Activated CD8-positive, alpha-beta T cell treated with anti-CD3 and anti-CD28 coated beads, Interleukin-2, amount 10 ng/mL, durations not matched to agents 7 days and 5 days (primary cell): ENCODE measurements around the gene SNED1. TPM values are rescaled to one million over a fixed set of nuclear protein-coding genes. Genes with fewer than 3 reads are reported as not detected.
A peak's percentile ranks its signal among the peaks of the same experiment; 100 is the strongest.

Experiments used
- ATAC-seq: fragments of 150-1000 bp; cut with Tn5 transposase; one replicate; pipeline ENCODE4 v1.10.0; 2021; ENCODE audit warnings: moderate library complexity
- CTCF ChIA-PET: fragments of 350-600 bp; sonication (Branson Sonifier 250); formaldehyde crosslinking; loops from one replicate; lab custom pipeline; 2021; ENCODE audit warnings: antibody characterized with exemption; lab: Charles Lee
- POLR2A ChIA-PET: fragments of 350-600 bp; sonication (Branson Sonifier 250); formaldehyde crosslinking; loops from one replicate; lab custom pipeline; 2021; ENCODE audit warnings: antibody characterized with exemption; lab: Charles Lee
- DNase-seq: peaks from one replicate; pipeline ENCODE4 v3.0.0-alpha.2; 2020
- H3K27ac Mint-ChIP-seq: one replicate; pipeline ENCODE4 v1.8.0; 2021; ENCODE audit warnings: mild to moderate bottlenecking, mixed read lengths
- H3K27me3 Mint-ChIP-seq: one replicate; pipeline ENCODE4 v1.8.0; 2021; ENCODE audit warnings: low read depth, mixed read lengths
- H3K36me3 Mint-ChIP-seq: one replicate; pipeline ENCODE4 v1.8.0; 2021; ENCODE audit warnings: low read depth, mixed read lengths
- H3K4me1 Mint-ChIP-seq: one replicate; pipeline ENCODE4 v1.8.0; 2021; ENCODE audit warnings: low read depth, mixed read lengths
- H3K4me3 Mint-ChIP-seq: one replicate; pipeline ENCODE4 v1.8.0; 2021; ENCODE audit warnings: mild to moderate bottlenecking, mixed read lengths
- H3K9me3 Mint-ChIP-seq: one replicate; pipeline ENCODE4 v1.8.0; 2022; ENCODE audit warnings: mixed read lengths; ENCODE audit not compliant: insufficient read depth
- total RNA-seq, 2 experiments: library from RNA; stranded (reverse); gene quantifications; one replicate each; pipeline ENCODE4 v1.2.3, GENCODE V29; 2021

SNED1 gene
- total RNA-seq: 1 to 10 TPM; 3.4 to 3.5 TPM

DNA sequence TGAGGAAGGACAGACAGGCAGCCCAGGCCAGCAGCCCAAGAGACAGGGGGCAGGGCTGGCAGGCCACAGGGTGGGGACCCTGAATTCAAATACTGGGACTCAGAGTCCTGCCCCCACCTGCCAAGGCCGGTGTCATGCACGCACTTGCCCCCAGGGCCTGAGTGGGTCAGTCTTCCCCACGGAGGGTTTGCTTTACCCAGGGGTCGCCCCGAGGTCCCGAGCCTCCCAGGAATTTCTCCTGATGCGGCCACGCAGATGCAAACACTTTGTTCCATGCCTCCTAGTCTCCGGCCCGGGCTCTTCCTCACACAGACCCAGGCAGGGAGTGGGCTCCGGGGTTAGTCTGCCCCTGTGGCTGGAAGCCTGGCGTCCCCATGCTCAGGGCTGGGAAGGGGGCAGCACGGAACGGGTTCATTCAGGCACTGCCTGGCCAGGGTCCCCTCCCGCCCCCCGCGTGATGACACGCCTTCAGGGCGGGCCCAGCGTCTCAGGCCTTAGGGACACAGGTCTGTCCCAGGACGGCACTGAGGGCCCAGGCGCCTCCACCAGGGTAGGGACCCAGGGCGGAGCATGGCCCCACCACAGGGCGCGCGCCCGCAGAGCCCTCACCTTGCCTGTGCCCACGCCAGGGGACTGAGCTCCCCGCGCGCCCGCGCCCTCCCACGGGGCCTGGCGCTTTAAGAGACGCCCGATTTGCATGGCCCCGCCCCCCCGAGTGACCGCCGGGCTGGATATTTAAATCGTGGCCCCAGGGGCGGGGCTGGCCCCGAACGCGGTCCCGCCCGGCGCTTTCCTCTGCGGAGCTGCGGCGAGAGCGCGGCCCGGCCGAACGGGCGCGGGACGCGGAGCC lies at the start of gene SNED1:
TSS of gene SNED1 (plus strand) at position 763 of the 850 bp plus-strand sequence. CDS start 220 bp downstream, outside the sequence.
- ATAC-seq: peak; percentile 84
- no peaks in the 10 kb centered on the region for H3K4me1 Mint-ChIP-seq
- no peaks in the 10 kb centered on the region for H3K9me3 Mint-ChIP-seq
- no peak within 1 kb of the TSS for H3K4me3 Mint-ChIP-seq
- no peak within 1 kb of the TSS for H3K27ac Mint-ChIP-seq
- H3K27me3 Mint-ChIP-seq: peaks cover 25% of the 10 kb centered on the region
- peak; percentile 74 for DNase-seq
- H3K36me3 Mint-ChIP-seq: no peaks in the 10 kb centered on the region
- ChIA-PET CTCF (no interaction called here), POLR2A (no interaction called here)

GRCh38 chr2:240948905-240949790 lies 49.3 kb upstream of the SNED1 start:
- no peak for DNase-seq
- no peak for ATAC-seq

GRCh38 chr2:240949791-240950705 lies 48.4 kb upstream of the SNED1 start:
- Mint-ChIP-seq H3K27ac (no peak overlapping the region), H3K27me3 (no peaks in the 10 kb centered on the region), H3K36me3 (no peaks in the 10 kb centered on the region), H3K4me3 (no peak overlapping the region), H3K9me3 (no peaks in the 10 kb centered on the region), H3K4me1 (no peaks in the 10 kb centered on the region)
- CTCF ChIA-PET: no interaction called here
- ATAC-seq (no peak), DNase-seq (no peak)
- POLR2A ChIA-PET: no interaction called here

More at GRCh38 chr2:240948905-240949790, 49.3 kb upstream of the SNED1 start:
- Mint-ChIP-seq H3K36me3 (no peaks in the 10 kb centered on the region), H3K27ac (no peak overlapping the region), H3K9me3 (no peaks in the 10 kb centered on the region), H3K27me3 (peaks cover 2% of the 10 kb centered on the region), H3K4me1 (no peaks in the 10 kb centered on the region), H3K4me3 (no peak overlapping the region)
- ChIA-PET POLR2A (no interaction called here), CTCF (no interaction called here)

DNA sequence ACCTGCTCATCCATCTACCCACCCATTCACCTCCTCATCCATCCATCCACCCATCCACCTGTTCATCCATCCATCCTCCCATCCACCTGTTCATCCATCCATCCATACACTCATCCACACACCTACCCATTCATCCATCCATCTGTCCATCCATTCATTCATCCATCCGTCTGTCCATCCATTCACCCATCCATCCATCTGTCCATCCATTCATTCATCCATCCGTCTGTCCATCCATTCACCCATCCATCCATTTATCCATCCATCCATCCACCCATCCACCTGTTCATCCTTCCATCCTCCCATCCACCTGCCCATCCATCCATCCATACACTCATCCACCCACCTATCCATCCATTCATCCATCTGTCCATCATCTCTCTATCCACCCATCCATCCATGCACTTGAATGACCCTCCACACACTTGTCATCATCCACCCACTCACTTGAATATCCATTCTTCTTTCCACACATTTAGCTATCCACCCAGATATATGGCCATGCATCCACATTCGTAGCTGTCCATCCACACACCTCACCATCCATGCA lies 47.3 kb upstream of the SNED1 start:
- DNase-seq (no peak), ATAC-seq (no peak)
- ChIA-PET CTCF (no interaction called here), POLR2A (no interaction called here)
- no peak overlapping the region for H3K27ac Mint-ChIP-seq
- no peaks in the 10 kb centered on the region for H3K36me3 Mint-ChIP-seq
- no peaks in the 10 kb centered on the region for H3K27me3 Mint-ChIP-seq
- no peaks in the 10 kb centered on the region for H3K4me1 Mint-ChIP-seq
- H3K9me3 Mint-ChIP-seq: no peaks in the 10 kb centered on the region
- H3K4me3 Mint-ChIP-seq: no peak overlapping the region

DNA sequence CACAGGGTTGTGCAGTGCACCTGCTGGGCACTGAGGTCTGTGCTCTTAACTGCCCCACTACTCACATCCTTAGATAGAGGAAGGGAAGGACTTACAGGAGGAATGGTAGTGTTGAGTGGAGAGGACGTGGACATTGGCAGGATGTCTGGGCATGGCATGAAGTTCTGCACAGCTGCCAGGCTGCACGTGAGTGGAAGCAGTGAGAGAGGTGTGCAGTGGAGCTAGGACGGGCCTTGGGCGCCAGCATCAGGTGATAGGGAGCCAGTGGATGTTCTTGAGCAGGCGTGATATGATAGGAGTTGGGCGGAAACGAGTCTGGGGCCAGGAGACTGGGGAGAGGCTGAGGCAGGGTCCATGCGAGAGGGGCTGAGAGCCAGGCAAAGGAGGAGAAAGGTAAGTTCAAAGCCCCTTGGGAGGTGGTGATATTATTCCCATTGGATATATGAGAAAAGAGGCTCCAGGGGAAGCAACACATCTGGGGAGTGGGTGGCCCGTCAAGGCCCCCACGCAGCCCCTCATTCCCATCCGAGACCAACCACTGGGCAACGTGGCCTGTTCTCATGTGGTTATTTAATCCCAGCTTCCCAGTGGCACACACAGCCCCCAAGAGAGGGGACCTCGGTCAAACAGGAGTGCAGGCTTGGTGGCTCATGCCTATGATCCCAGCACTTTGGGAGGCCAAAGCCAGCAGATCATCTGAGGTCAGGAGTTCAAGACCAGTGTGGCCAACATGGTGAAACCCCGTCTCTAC lies 45.7 kb upstream of the SNED1 start:
- Mint-ChIP-seq H3K4me1 (no peaks in the 10 kb centered on the region), H3K27me3 (no peaks in the 10 kb centered on the region), H3K9me3 (no peaks in the 10 kb centered on the region), H3K27ac (no peak overlapping the region), H3K4me3 (no peak overlapping the region), H3K36me3 (no peaks in the 10 kb centered on the region)
- ChIA-PET CTCF (no interaction called here), POLR2A (no interaction called here)
- DNase-seq: no peak
- no peak for ATAC-seq

GRCh38 chr2:240953426-240954410 lies 44.7 kb upstream of the SNED1 start:
- Mint-ChIP-seq H3K4me1 (no peaks in the 10 kb centered on the region), H3K27ac (no peak overlapping the region), H3K4me3 (no peak overlapping the region), H3K36me3 (no peaks in the 10 kb centered on the region), H3K27me3 (no peaks in the 10 kb centered on the region), H3K9me3 (no peaks in the 10 kb centered on the region)
- no peak for ATAC-seq
- ChIA-PET POLR2A (no interaction called here), CTCF (no interaction called here)
- no peak for DNase-seq

DNA sequence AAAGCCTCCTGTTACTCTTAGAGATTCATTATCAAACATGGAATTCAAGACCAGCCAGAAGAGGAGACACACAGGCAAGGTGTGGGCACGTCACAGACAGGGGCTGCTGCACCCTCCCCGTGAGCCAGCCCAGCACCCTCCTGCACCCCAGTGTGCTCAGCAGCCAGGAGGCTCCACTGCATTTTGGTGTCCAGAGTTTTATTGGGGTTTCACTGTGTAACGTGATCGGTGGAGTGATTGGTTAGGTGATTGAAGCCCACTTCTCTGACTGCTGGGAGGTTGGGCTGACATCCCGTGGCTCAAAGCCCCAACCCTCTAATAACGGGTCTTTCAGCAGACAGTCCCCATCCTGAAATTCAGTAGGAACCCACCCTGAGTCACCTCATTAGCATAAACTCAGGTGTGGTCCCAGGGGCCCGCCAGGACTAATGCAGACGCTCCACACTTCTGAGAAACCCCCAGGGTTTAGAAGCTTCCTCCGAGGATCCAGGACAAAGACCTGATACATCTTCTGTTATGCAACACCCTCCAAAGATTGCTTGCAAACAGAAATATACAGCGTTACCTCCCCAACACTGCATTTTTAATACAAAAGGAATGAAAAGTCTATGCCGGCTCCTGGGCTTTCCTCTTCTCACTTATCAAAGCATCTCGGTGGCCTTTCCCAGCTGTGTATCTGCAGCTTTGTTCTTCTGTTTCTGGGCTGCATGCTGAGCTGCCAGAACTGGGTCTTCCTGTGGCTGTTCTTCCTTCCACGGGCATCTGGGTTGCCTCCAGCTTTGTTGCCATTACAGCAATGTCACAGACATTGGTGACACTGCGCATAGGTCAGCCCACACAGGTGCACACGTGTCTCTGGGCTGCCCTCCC lies 43.7 kb upstream of the SNED1 start:
- H3K9me3 Mint-ChIP-seq: no peaks in the 10 kb centered on the region
- H3K4me3 Mint-ChIP-seq: no peak overlapping the region
- ChIA-PET CTCF (no interaction called here), POLR2A (no interaction called here)
- H3K27ac Mint-ChIP-seq: no peak overlapping the region
- DNase-seq: no peak
- no peaks in the 10 kb centered on the region for H3K4me1 Mint-ChIP-seq
- no peak for ATAC-seq
- H3K36me3 Mint-ChIP-seq: no peaks in the 10 kb centered on the region
- H3K27me3 Mint-ChIP-seq: no peaks in the 10 kb centered on the region

DNA sequence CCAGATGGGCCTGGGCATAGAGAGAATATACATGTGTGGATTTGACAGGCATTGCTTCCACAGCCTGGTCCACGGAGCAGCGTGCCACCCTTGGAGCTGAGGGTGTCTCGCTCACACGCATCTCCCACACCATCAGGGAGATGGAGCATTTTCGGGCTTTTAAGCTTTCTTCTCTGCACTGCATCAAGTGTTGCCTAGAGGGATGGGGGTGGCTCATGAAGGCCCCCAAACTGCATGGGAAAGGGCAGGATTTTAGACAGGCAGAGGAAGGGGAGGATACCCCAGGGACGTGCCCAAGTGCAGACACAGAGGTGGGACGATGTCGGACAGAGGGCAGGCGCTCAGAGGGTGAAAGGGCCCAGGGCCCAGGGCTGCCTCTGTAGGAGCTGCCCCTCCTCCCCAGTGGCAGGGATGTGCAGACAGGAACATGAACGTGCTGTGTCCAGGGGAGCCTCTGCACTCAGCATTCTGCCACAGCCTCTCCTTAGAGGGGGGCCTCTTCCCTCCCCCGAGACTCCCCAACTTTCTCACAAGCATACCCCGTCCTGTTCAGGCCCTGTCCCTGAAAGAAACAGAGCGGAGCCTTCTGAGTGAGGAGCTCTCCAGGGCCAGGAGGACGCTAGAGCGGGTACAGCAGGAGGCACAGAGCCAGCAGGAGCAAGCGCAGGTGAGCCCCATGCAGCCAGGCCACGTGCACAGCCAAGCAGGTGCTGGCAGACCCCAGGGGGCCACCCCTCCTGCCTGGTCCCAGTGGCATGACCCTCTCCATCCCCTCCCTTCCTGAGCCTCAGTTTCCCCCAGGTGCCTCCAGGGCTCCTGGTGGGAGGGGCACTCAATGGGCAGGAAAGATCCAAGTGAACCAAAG lies 42.9 kb upstream of the SNED1 start:
- H3K27ac Mint-ChIP-seq: no peak overlapping the region
- no peaks in the 10 kb centered on the region for H3K9me3 Mint-ChIP-seq
- POLR2A ChIA-PET: no interaction called here
- no peaks in the 10 kb centered on the region for H3K36me3 Mint-ChIP-seq
- H3K4me3 Mint-ChIP-seq: no peak overlapping the region
- ATAC-seq (no peak), DNase-seq (no peak)
- no peaks in the 10 kb centered on the region for H3K27me3 Mint-ChIP-seq
- H3K4me1 Mint-ChIP-seq: no peaks in the 10 kb centered on the region
- CTCF ChIA-PET: no interaction called here
